ENCODE results near the gene IDI2.
"Not testable (repeated sequence)": the region's sequence is repeated elsewhere in the genome, so short reads cannot be mapped to it uniquely, and the experiment has no call there.

IDI2 gene

DNA sequence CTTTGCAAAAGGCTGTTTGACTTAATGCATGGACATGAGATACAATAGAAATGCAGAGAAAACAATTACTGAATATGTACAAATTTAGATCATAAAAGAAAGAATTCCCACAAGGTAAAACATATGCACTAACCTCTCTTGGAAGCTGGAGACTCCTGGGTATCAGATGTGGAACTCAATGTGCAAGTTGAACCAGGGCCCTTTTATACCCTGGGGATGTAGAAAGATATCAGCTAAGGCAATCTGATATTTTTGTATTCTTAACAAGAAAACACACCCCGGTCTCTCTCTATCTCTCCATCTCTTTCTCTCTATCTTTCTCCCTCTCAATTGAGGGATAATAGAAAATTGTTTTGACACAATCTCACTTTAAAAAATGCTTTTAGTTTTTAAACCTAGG, at the start of gene IDI2:
Gene IDI2 (minus strand): TSS at position 177 of the 400 bp plus-strand sequence. CDS start 1,136 bp downstream, outside the sequence.
- TF ChIP-seq, protein P1, sequence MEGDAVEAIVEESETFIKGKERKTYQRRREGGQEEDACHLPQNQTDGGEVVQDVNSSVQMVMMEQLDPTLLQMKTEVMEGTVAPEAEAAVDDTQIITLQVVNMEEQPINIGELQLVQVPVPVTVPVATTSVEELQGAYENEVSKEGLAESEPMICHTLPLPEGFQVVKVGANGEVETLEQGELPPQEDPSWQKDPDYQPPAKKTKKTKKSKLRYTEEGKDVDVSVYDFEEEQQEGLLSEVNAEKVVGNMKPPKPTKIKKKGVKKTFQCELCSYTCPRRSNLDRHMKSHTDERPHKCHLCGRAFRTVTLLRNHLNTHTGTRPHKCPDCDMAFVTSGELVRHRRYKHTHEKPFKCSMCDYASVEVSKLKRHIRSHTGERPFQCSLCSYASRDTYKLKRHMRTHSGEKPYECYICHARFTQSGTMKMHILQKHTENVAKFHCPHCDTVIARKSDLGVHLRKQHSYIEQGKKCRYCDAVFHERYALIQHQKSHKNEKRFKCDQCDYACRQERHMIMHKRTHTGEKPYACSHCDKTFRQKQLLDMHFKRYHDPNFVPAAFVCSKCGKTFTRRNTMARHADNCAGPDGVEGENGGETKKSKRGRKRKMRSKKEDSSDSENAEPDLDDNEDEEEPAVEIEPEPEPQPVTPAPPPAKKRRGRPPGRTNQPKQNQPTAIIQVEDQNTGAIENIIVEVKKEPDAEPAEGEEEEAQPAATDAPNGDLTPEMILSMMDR (IDR thresholded peaks at IDR 0.05; ENCODE audit: low read depth, low read length, missing control alignments): no peak
- no peak within 1 kb of the TSS for H3K4me3 ChIP-seq (ENCODE audit: low read depth, low read length)
- DNase-seq (ENCODE audit: low read depth): no peak
- in situ Hi-C loops (cut with HindIII; ENCODE audit: low sequenced_read_pairs): no loop called here

DNA sequence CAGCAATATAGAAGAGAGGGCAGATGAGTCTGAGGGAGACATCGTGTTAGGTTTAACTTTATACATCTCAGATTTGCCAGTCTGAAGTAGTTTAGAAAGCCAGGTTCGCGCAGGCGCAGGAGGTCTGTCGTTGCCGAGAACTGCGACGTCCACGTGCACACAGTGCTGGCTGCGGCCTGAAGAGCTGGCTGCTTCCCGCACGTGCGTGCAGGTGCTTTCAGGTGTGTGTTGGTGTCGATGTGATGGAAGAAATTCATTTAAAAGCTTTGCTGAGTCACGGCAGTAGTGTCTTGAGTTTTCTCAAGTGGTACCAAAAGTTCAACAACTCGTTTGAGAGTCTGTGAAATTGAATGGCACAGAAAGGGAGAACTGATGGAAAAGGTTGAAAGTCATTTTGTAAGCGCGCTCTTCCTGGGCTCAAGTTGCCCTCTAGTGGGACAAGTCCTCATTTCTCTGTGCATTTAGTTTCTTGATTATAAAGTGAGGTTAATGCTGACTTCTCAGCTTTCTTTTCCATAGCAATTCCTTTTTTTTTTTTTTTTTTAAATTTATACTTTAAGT, 49.2 kb upstream of the IDI2 start:
- no peak overlapping the region for H3K4me3 ChIP-seq (ENCODE audit: low read depth, low read length)
- TF ChIP-seq, protein P1 (IDR thresholded peaks at IDR 0.05; ENCODE audit: low read depth, low read length, missing control alignments): peak; percentile 21
- no peak for DNase-seq (ENCODE audit: low read depth)
- in situ Hi-C loops (cut with HindIII; ENCODE audit: low sequenced_read_pairs): no loop called here

DNA sequence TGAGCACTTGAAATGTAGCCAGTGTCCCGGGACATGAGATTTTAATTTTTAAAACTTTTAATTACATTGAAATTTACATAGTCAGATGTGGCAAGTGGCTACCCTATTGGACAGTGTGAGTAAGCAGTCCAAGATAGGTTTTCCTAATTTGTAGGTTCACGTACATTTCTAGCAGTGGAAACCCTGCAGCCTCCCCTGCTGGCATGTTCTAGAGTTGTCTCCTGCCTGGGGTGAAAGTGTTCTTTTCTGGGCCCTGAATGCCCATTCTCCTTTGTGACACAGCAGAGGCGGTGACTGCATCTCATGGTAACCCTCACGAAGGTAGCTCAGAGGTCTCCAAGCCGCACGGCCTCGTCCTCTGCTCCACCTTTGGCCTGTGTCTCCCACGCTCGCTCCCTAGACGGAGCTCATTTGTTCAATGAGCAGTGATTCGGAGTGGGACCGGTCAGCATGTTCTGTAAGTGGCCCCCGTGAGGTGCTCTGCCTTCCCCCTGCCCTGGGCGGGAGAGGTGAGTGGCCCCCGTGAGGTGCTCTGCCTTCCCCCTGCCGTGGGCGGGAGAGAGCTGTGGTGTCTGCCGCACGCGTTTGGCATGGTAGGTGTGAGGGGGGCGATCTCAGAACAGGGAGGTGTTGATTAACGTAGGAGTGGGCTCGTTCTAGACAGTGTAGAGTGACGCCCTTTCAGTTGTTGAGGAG, 48.5 kb upstream of the IDI2 start:
- in situ Hi-C loops (cut with HindIII; ENCODE audit: low sequenced_read_pairs): no loop called here
- H3K4me3 ChIP-seq (ENCODE audit: low read depth, low read length): no peak overlapping the region
- no peak for DNase-seq (ENCODE audit: low read depth)
- TF ChIP-seq, protein P1 (IDR thresholded peaks at IDR 0.05; ENCODE audit: low read depth, low read length, missing control alignments): no peak

DNA sequence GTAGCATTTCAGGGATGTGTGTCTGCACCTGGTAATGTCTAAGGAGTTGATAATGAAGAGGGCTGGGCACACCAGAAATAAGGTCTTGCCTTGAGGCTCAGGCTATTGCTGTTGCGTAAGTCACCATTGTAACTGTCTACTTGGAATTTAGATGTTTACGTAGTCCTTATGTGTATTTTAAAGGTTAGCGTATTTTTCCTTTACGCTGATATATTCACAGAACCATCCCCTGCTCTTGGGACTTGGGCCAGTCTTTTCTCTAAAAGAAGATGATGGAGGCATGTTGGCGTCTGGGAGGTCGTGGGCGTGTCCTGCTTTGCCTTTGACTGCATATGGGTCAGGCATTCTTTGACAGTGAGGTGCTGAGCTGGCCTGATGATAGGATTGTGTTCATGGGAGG, 45.3 kb upstream of the IDI2 start:
- no peak overlapping the region for H3K4me3 ChIP-seq (ENCODE audit: low read depth, low read length)
- DNase-seq (ENCODE audit: low read depth): no peak
- in situ Hi-C loops (cut with HindIII; ENCODE audit: low sequenced_read_pairs): no loop called here
- TF ChIP-seq, protein P1 (IDR thresholded peaks at IDR 0.05; ENCODE audit: low read depth, low read length, missing control alignments): no peak

DNA sequence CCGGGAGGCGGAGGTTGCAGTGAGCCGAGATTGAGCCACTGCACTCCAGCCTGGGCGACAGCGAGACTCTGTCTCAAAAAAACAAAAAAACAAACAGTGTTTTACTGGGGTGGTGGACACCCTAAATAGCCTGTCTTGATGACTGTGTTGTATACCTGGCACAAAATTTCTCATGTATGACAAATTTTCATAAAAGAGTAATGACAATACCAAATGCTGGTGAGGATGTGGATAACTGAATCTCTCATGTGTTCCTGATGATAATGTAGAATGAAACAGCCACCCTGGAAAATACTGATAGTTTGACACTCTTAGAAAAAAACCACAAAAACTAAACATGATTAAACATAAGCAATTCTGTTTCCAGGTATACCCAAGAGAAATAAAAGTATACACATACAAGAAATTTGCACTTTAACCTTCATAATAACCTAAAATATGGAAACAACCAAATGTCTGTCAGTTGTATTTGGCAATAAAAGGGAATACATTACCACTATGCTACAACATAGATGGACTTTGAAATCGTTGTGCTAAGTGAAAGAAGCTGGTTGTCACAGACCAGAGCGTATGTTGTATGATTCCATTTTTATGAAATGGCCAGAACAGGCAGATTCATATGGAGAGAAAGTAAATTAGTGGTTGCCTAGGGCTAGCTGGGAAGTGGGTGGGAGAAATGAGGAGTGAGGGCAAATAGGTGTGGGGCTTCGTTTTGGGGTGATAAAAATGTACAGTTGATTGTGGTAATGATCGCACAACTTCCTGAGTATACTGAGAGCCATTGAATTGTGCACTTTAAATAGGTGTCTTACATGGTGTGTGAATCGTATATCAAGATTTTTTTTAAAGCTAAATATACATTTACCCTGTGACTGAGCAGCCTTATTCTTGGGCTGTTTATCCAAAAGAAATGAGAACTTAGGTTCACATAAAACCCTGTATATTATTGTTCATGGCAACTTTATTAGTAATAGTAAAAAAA, 43.0 kb upstream of the IDI2 start:
- DNase-seq (ENCODE audit: low read depth): no peak
- H3K4me3 ChIP-seq (ENCODE audit: low read depth, low read length): no peak overlapping the region
- in situ Hi-C loops (cut with HindIII; ENCODE audit: low sequenced_read_pairs): no loop called here
- TF ChIP-seq, protein P1 (IDR thresholded peaks at IDR 0.05; ENCODE audit: low read depth, low read length, missing control alignments): no peak

DNA sequence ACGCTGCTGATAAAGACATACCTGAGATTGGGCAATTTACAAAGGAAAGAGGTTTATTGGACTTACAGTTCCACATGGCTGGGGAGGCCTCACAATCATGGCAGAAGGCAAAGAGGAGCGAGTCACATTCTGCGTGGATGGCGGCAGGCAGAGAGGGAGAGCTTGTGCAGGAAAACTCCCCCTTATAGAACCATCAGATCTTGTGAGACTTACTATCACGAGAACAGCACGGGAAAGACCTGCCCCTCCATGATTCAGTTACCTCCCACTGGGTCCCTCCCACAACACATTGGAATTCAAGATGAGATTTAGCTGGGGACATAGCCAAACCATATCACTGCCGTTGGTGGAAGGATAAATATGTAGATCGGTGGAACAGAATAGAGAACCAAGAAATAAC, 41.1 kb upstream of the IDI2 start:
- DNase-seq (ENCODE audit: low read depth); H3K4me3 ChIP-seq (ENCODE audit: low read depth, low read length); in situ Hi-C loops (cut with HindIII; ENCODE audit: low sequenced_read_pairs): not testable (repeated sequence)
